Islet of Langerhans (tissue), 1 donor: ENCODE data around the gene CAMK1D.

Experiments used
- FAIRE-seq: peaks from one replicate; lab custom pipeline; 2011; peaks lifted over from hg19 to GRCh38; lab: Jason Lieb, UNC

Gene CAMK1D

GRCh38 chr10:12375076-12375504, 25.7 kb downstream of the CAMK1D start:
- no peak for FAIRE-seq

DNA sequence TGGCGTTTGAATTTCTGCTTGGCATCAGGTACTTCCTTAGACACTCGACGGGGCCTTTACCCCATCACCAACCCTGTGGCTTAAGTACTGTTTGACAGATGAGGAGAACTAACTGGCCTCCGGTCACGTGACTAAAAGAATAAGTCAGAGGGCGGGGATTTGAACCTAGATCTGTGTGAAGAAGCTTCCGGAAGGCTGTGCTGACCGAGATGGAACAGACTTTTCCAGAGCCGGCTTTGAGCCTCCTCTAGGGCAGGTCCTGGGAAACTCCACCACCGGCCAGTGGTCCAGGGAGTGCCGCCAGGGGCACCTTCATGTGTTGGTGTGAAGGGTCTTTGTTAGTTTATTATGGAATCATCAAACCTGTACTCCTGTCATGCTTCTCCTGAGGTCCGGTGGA, 26.9 kb downstream of the CAMK1D start:
- no peak for FAIRE-seq

- FAIRE-seq, result no peak
Observed at GRCh38 chr10:12377658-12378290, 28.4 kb downstream of the CAMK1D start.

GRCh38 chr10:12380999-12381398, 31.7 kb downstream of the CAMK1D start:
- no peak for FAIRE-seq

- FAIRE-seq, result no peak
Observed at GRCh38 chr10:12381536-12382156, 32.3 kb downstream of the CAMK1D start.

DNA sequence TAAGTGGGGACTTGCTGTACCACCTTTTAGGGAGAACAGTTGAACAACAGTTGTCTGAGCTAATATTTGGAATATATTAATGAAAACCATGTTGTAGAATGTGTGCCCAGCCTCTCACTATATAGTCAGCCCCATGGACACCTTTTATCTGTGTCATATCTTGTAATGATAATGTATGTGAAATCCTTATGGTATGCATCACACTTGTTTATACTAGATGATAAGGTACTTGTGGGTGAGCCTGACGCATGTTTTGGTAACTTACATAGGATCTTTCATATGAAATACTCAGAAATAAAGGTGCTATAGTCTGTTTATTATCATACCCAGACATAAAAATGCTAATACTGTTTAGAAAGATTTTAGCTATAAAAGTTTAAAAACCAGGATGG, 32.8 kb downstream of the CAMK1D start:
- FAIRE-seq, result no peak

DNA sequence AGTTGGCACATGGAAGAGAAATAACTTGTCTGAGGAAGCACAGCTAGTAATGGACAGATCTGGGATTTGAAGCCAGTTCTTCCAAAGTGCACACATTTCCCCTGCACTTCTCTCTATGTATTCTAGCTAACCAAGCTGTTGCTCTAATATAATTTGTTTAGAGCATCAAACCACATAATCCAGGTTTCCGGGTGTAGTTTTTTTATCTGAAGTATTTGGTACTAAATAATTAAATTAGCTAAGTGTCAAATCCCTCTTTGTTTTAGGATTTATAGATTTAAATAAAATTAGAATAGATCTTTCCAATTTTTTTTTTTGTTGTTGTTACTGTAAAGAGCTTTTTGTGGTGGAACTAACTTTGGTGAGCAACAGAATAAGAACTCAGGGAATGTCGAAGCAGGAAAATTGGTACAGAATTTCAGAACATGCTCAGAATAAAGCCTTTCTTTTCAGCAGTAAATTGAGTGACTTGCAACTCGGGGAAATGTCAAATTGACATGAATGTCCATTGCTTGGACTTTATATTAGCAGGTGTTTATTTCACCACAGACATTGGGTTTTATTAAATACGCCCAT, 33.7 kb downstream of the CAMK1D start:
- FAIRE-seq, result no peak

- no peak for FAIRE-seq
Observed at GRCh38 chr10:12384906-12385305, 35.6 kb downstream of the CAMK1D start.

DNA sequence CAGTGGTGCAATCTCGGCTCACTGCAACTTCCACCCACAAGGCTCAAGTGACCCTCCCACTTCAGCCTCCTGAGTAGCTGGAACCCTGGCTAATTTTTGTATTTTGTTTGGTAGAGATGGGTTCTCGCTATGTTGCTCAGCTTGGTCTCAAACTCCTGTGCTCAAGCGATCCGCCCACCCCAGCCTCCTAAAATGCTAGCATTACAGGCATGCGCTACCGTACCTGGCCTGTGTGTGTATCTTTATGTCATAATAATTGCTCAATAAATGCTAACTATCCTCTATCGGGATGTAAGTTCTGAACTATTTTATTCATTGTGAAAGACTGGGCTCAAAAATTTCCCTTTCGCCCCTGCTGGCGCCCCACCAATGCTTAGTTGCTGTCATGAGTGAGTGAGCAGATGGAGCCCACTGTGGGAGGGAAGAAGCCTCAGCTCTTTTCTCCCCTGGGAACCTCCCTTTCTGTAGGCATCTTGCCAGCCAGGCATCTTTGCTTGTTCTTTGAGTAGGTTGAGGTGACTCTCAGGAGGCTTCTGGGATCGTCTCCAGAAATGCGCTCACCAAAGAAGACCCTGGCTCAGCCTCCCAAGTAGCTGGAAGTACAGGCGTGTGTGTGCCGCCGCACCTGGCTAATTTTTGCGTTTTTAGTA, 38.3 kb downstream of the CAMK1D start:
- no peak for FAIRE-seq

DNA sequence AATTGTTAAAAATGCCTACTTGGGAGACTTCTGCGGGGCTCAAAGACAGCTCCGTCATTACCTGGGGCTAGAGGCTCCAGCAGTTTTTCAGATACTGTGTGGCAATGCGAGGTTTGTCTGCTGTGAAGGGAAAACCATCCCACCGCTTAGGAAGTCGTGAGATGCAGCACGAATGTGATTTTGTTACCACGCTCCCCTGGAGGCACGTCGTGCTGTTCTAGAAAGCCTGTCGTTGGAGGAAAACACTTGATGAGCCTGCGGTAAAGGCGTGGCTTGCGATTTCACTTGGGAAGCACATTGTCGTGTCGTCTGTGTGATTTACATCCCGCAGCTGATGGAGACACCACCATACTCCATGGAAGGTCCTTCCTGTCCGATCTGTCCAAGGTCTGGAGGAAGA, 39.3 kb downstream of the CAMK1D start:
- no peak for FAIRE-seq

DNA sequence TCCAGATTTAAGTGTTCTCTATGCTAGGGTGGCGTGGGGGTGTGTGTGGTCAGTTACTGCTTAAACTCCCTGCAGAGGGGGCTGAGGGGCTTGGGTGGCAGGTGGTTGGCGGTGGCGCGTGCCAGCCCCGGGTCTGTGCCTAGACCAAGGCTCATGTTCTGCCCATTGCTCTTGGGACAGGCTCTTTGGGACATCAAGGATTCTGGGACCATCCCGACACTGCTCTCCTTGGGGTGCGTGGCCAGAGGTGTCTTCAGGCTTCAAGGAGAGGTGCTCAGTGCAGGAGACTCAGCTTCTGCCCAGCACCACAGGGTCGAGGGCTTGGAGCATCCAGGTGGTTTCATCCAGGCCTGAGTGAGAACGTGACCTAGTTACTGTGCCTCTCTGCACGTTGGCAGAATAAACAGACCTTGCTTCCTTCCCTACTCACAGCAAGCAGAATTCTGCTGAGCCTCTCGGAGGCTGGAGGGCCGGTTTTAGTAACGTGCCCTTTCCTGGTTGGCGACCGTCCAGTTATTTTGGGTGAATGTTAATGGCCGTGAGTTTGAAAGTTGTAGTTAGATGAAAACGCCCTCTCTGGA, 39.9 kb downstream of the CAMK1D start:
- FAIRE-seq, result no peak

- no peak for FAIRE-seq
Observed at GRCh38 chr10:12390733-12391132, 41.4 kb downstream of the CAMK1D start.

GRCh38 chr10:12391206-12391605, 41.9 kb downstream of the CAMK1D start:
- FAIRE-seq, result no peak

DNA sequence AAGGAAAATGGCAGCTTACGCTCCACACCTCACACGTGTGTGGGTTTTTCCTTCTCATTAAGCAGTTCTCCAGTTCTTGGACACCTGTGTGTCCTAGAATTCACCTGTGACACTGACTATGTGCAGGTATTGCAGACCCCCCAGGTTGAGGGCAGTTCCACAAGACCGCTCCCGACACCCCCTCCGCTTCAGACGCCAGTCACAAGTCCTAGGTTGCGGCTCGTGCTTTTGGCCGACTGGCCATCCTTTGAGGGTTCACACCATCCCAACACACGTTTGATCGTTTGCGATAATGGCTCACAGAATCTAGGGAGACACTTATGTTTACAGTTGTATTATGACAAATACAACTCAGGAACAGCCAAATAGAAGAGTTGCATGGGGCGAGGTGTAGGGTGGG, 44.5 kb downstream of the CAMK1D start:
- no peak for FAIRE-seq

- FAIRE-seq, result no peak
Observed at GRCh38 chr10:12394241-12395033, 45.1 kb downstream of the CAMK1D start.

- FAIRE-seq, result no peak
Observed at GRCh38 chr10:12396093-12396492, 46.7 kb downstream of the CAMK1D start.

DNA sequence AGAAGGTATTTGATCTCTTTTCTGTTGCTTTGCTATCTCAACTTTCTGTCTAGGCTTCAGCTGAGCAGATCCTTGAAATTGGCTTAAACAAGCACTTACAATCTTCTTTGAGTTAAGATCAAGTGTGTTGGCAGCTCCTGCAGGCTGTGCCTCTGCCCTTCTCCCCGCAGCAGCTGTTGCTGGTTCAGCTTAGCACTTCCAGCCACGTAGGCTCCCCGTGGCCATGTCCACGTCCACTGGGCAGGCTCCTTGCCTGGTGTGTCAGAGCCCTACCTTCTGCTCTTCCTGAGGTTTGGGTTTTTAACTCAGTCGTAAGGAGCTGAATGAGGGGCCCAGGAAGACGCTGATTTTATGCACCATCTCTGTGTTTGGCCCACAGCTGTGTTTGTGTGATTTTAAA, 47.2 kb downstream of the CAMK1D start:
- no peak for FAIRE-seq

GRCh38 chr10:12397147-12397896, 48.0 kb downstream of the CAMK1D start:
- FAIRE-seq, result no peak

- FAIRE-seq, result no peak
Observed at GRCh38 chr10:12397941-12398340, 48.6 kb downstream of the CAMK1D start.

DNA sequence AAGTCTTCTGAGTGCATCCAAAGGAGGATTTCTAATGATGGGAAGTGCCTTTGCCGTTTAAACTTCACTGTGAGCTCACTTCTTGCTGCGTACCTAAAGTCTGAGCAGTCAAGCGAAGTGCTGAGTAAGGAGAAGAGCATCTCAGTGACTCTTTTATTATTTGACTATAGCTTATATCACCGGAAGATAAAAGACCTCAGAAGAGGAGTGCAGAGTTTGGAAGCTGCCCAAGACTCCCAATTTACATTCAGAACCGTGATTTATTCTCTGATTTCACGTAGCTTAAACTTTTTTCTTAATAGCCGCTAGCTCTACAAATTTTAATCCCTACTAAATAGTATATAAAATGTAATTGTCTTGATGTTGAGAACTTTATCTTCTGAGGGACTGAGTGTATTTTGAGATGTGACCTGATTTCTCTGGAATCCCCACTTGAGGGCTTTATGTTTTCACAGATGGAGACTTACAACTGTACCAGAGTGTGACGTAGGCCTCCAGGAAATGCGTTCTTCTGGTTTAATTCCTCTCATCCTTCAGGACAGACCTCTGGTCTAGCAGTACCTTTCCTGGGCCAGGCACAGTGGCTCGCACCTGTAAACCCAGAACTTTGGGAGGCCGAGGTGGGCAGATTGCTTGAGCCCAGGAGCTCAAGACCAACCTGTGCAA, 51.1 kb downstream of the CAMK1D start:
- FAIRE-seq, result no peak

DNA sequence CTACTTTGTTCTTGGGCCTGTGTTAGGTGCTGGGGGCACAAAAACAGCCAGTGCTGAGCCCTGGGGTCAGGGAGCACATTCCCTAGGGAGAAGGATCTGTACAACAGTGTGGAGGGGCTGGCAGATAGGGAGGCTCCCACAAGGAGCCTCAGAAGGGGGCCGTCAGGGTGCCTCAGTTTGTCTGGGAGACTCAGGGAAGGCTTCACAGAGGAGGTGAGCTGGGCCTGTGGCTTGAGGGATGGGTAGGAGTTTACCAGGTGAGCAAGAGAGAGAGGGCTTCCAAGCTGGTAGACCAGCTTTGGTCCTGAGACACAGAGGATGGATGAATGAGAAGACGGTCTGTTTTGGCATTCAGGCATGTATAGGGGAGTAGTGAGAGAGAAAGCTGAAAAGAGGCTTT, 52.1 kb downstream of the CAMK1D start:
- FAIRE-seq, result no peak
